Hematopoietic multipotent progenitor cell treated with erythropoietin and hydrocortisone succinate and interleukin-3 and kit ligand, for 6 days (in vitro differentiated cells): ENCODE results near the gene YKT6.

Experiments used
- DNase-seq: peaks from one replicate; pipeline ENCODE4 v3.0.0-alpha.2; 2015

Gene YKT6

GRCh38 chr7:44263326-44264082 lies 62.7 kb downstream of the YKT6 start:
- DNase-seq = no peak
